Inferior parietal cortex (tissue), 1 donor: Measurements from ENCODE around the gene TTC22.

Experiments
- DNase-seq: peaks from one replicate; pipeline ENCODE4 v3.0.0-alpha.2; 2016; ENCODE audit errors: extremely low spot score

The TTC22 gene

GRCh38 chr1:54808443-54809207 lies 7.5 kb upstream of the TTC22 start:
- no peak for DNase-seq

- DNase-seq, result no peak
Observed at GRCh38 chr1:54807756-54808155, 6.6 kb upstream of the TTC22 start.

GRCh38 chr1:54806931-54807611 lies 5.9 kb upstream of the TTC22 start:
- no peak for DNase-seq

GRCh38 chr1:54805981-54806381 lies 4.9 kb upstream of the TTC22 start:
- no peak for DNase-seq

GRCh38 chr1:54805466-54805865 lies 4.3 kb upstream of the TTC22 start:
- no peak for DNase-seq

GRCh38 chr1:54804471-54805132 lies 3.5 kb upstream of the TTC22 start:
- no peak for DNase-seq

- no peak for DNase-seq
Observed at GRCh38 chr1:54803761-54804470, 2.8 kb upstream of the TTC22 start.

GRCh38 chr1:54800041-54800898 lies 853 bp downstream of the TTC22 start:
- no peak for DNase-seq

- DNase-seq, result no peak
Observed at GRCh38 chr1:54798769-54799641, 2.1 kb downstream of the TTC22 start.

GRCh38 chr1:54798206-54798605 lies 2.9 kb downstream of the TTC22 start:
- no peak for DNase-seq

- no peak for DNase-seq
Observed at GRCh38 chr1:54796902-54797301, 4.2 kb downstream of the TTC22 start.

- no peak for DNase-seq
Observed at GRCh38 chr1:54795841-54796468, 5.2 kb downstream of the TTC22 start.

- DNase-seq, result no peak
Observed at GRCh38 chr1:54795356-54795665, 5.8 kb downstream of the TTC22 start.

- DNase-seq, result no peak
Observed at GRCh38 chr1:54794451-54795355, 6.4 kb downstream of the TTC22 start.

- DNase-seq, result no peak
Observed at GRCh38 chr1:54792686-54793282, 8.3 kb downstream of the TTC22 start.

GRCh38 chr1:54791880-54792522 lies 9.1 kb downstream of the TTC22 start:
- DNase-seq, result no peak

- no peak for DNase-seq
Observed at GRCh38 chr1:54788459-54788858, 12.7 kb downstream of the TTC22 start.

- DNase-seq, result no peak
Observed at GRCh38 chr1:54787604-54788003, 13.5 kb downstream of the TTC22 start.
